ENCODE data around the gene ATP13A2.

Gene ATP13A2

GRCh38 chr1:16996845-16997244 is 14.9 kb downstream of the ATP13A2 start:
- TF ChIP-seq MAX (IDR thresholded peaks at IDR 0.05) = no peak
- TF ChIP-seq NFIC (IDR thresholded peaks at IDR 0.05) = no peak
- no peak for TF ChIP-seq TCF12 (IDR thresholded peaks at IDR 0.05; ENCODE audit: low read depth)
- no peak for TF ChIP-seq ZBTB7A (IDR thresholded peaks at IDR 0.05; ENCODE audit: low read depth)
- no peak for TF ChIP-seq FOXM1 (IDR thresholded peaks at IDR 0.05; ENCODE audit: borderline replicate concordance, low read depth)
- no peak for TF ChIP-seq EGR1 (IDR thresholded peaks at IDR 0.05)

DNA sequence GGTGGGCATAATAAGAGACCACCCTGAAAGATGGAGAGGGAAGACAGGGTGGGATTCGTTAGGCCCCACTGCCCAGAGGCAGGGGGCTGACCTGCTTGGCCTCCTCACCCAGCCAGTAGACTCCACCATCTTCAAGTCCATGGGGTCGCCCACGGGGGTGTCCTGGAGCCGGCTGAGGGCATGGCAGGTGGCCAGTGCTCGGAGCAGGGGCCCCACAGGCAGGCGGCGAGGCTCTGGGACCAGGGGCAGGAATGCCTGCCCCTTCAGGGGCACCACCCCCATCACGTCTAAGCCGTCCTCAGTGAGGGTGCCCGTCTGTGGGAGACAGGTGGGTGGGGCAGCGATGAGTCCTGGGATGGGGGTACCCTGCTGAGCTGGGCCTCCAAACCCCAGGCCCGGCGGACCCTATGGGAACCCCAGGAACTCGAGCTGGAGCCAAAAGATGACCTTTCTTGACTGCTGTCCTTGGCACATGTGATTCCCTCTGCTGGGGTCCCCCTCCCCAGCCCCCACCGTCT is 18.1 kb downstream of the ATP13A2 start:
- no peak for TF ChIP-seq FOXM1 (IDR thresholded peaks at IDR 0.05; ENCODE audit: borderline replicate concordance, low read depth)

DNA sequence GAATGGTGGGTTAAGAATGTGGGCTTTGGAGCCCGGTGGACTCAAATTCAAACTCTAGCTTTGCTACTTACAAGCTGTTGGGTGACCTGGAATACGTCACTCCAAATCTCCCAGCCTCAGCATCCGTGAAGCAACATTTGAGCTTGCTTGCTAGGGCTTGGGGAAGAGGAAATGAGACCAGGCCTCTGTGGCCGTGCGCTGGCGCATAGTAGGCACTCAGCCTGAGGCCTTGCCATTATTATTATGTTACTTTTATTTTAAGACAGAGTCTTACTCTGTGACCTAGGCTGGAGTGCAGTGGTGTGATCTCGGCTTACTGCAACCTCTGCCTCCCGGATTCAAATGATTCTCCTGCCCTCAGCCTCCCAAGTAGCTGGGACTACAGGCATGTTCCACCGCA is 19.1 kb downstream of the ATP13A2 start:
- no peak for TF ChIP-seq NFIC (IDR thresholded peaks at IDR 0.05)
- no peak for TF ChIP-seq YY1 (IDR thresholded peaks at IDR 0.05; ENCODE audit: low read depth)
- no peak for TF ChIP-seq CEBPB (IDR thresholded peaks at IDR 0.05)
- TF ChIP-seq, protein P1, sequence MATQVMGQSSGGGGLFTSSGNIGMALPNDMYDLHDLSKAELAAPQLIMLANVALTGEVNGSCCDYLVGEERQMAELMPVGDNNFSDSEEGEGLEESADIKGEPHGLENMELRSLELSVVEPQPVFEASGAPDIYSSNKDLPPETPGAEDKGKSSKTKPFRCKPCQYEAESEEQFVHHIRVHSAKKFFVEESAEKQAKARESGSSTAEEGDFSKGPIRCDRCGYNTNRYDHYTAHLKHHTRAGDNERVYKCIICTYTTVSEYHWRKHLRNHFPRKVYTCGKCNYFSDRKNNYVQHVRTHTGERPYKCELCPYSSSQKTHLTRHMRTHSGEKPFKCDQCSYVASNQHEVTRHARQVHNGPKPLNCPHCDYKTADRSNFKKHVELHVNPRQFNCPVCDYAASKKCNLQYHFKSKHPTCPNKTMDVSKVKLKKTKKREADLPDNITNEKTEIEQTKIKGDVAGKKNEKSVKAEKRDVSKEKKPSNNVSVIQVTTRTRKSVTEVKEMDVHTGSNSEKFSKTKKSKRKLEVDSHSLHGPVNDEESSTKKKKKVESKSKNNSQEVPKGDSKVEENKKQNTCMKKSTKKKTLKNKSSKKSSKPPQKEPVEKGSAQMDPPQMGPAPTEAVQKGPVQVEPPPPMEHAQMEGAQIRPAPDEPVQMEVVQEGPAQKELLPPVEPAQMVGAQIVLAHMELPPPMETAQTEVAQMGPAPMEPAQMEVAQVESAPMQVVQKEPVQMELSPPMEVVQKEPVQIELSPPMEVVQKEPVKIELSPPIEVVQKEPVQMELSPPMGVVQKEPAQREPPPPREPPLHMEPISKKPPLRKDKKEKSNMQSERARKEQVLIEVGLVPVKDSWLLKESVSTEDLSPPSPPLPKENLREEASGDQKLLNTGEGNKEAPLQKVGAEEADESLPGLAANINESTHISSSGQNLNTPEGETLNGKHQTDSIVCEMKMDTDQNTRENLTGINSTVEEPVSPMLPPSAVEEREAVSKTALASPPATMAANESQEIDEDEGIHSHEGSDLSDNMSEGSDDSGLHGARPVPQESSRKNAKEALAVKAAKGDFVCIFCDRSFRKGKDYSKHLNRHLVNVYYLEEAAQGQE (IDR thresholded peaks at IDR 0.05; ENCODE audit: low read depth) = no peak

DNA sequence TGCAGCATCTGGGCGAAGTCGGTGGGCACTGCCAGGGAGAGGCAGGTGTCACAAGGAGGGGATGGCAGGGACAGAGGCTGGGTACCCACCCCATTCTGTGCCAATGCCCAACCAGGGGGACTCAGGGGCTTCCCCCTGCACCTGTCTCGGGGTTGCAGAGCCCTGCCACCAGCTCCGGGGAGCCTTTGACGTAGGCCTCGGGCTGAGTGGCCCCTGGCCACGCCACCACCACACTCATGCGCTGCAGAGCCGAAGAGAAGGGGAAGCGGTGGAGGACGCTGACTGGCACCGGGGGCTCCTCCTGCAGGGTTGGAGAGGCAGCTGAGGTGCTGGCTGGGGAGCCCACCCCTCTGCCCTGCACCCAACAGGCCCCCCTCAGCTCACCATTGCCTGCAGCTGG is 19.6 kb downstream of the ATP13A2 start:
- TF ChIP-seq CREB1 (IDR thresholded peaks at IDR 0.05; ENCODE audit: low read depth) (no peak), FOXM1 (IDR thresholded peaks at IDR 0.05; ENCODE audit: borderline replicate concordance, low read depth) (no peak), TCF12 (IDR thresholded peaks at IDR 0.05; ENCODE audit: low read depth) (no peak), RAD21 (IDR thresholded peaks at IDR 0.05; ENCODE audit: low read depth) (no peak)
- TF ChIP-seq, protein P2, sequence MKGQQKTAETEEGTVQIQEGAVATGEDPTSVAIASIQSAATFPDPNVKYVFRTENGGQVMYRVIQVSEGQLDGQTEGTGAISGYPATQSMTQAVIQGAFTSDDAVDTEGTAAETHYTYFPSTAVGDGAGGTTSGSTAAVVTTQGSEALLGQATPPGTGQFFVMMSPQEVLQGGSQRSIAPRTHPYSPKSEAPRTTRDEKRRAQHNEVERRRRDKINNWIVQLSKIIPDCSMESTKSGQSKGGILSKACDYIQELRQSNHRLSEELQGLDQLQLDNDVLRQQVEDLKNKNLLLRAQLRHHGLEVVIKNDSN (IDR thresholded peaks at IDR 0.05) = no peak

- TF ChIP-seq, protein P2 (IDR thresholded peaks at IDR 0.05) = no peak
- TF ChIP-seq, protein P1 (IDR thresholded peaks at IDR 0.05; ENCODE audit: low read depth) = no peak
- TF ChIP-seq FOXM1 (IDR thresholded peaks at IDR 0.05; ENCODE audit: borderline replicate concordance, low read depth) = no peak
- no peak for TF ChIP-seq YY1 (IDR thresholded peaks at IDR 0.05; ENCODE audit: low read depth)
- no peak for TF ChIP-seq TCF12 (IDR thresholded peaks at IDR 0.05; ENCODE audit: low read depth)
- no peak for TF ChIP-seq EP300 (IDR thresholded peaks at IDR 0.05; ENCODE audit: borderline replicate concordance)
- no peak for TF ChIP-seq CREB1 (IDR thresholded peaks at IDR 0.05; ENCODE audit: low read depth)
- no peak for TF ChIP-seq MAX (IDR thresholded peaks at IDR 0.05)
- no peak for TF ChIP-seq TEAD4 (IDR thresholded peaks at IDR 0.05)
- no peak for TF ChIP-seq NFIC (IDR thresholded peaks at IDR 0.05)
- TF ChIP-seq TAF1 (IDR thresholded peaks at IDR 0.05; ENCODE audit: low read depth) = no peak
- TF ChIP-seq CEBPB (IDR thresholded peaks at IDR 0.05) = no peak
- no peak for TF ChIP-seq ZBTB7A (IDR thresholded peaks at IDR 0.05; ENCODE audit: low read depth)
- TF ChIP-seq RAD21 (IDR thresholded peaks at IDR 0.05; ENCODE audit: low read depth) = no peak
- TF ChIP-seq EGR1 (IDR thresholded peaks at IDR 0.05) = no peak
These were observed 20.2 kb downstream of the ATP13A2 start for GRCh38 chr1:16991571-16991970.

DNA sequence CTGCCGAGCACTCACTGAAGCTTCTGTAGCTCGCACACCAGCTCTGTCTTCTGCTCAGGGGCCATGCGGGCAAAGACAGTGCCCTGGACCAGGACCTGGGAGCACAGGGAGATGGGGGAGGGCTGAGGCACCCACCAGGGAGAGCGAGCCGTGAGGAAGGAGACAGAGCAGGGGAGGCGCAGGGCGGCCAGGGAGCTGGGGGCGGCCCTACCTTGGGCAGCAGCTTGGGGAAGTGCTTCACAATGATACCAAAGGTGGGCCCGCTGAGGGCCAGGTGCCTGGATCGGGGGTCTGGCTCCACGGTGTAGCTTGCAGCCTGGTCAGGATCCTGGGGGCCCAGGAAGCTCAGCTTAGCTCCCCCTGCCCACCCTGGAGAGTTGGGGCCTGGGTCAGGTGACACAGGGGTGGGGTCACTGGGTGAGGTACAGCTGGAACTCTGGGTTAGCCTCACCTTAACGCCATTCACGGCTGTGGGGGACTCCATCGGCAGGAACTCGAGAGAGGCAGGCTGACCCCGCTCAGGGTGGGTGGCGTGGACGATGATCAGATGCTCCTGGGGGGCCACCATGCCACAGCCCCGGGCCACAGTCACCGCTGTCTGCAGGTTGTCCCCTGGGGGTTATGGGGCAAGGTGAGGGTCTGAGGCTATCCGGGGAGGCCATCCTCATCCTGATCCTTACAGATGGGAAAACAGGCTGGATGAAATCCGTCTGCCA is 21.9 kb downstream of the ATP13A2 start:
- TF ChIP-seq YY1 (IDR thresholded peaks at IDR 0.05; ENCODE audit: low read depth) = no peak
- TF ChIP-seq, protein P1 (IDR thresholded peaks at IDR 0.05; ENCODE audit: low read depth) = no peak
- TF ChIP-seq CEBPB (IDR thresholded peaks at IDR 0.05) = no peak
- TF ChIP-seq NFIC (IDR thresholded peaks at IDR 0.05) = no peak
- no peak for TF ChIP-seq EGR1 (IDR thresholded peaks at IDR 0.05)
- no peak for TF ChIP-seq TCF12 (IDR thresholded peaks at IDR 0.05; ENCODE audit: low read depth)
- TF ChIP-seq RAD21 (IDR thresholded peaks at IDR 0.05; ENCODE audit: low read depth) = no peak
- no peak for TF ChIP-seq FOXM1 (IDR thresholded peaks at IDR 0.05; ENCODE audit: borderline replicate concordance, low read depth)
- no peak for TF ChIP-seq ZBTB7A (IDR thresholded peaks at IDR 0.05; ENCODE audit: low read depth)
- TF ChIP-seq EP300 (IDR thresholded peaks at IDR 0.05; ENCODE audit: borderline replicate concordance) = no peak
- TF ChIP-seq CREB1 (IDR thresholded peaks at IDR 0.05; ENCODE audit: low read depth) = no peak
- no peak for TF ChIP-seq MAX (IDR thresholded peaks at IDR 0.05)
- TF ChIP-seq, protein P2 (IDR thresholded peaks at IDR 0.05) = no peak
- TF ChIP-seq TEAD4 (IDR thresholded peaks at IDR 0.05) = no peak
- no peak for TF ChIP-seq TAF1 (IDR thresholded peaks at IDR 0.05; ENCODE audit: low read depth)
